Globus pallidus (tissue), 1 donor: Measurements from ENCODE around the gene OGFR.
"Not testable (repeated sequence)": the region's sequence is repeated elsewhere in the genome, so short reads cannot be mapped to it uniquely, and the experiment has no call there.

Experiments used
- DNase-seq: peaks from one replicate; pipeline ENCODE4 v3.0.0-alpha.2; 2015; ENCODE audit warnings: low spot score

Gene OGFR

DNA sequence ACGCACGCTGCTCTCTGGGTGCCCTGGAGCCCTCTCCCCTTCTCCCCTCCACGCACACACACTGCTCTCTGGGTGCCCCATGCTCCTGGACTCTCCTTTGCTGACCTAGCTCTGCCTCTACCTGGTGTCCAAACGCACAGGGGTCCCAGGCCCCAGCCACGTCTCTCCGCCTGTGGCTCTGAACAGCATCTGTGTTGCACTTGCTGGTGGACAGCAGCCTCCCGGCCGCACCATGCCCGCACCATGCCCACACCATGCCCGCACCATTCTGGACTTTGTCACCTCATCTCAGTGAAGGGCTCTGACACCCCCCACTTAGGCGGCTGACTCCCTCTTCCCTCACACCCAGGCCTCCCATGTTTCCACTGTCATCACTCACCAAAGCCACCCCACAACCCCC, 35.2 kb downstream of the OGFR start:
- no peak for DNase-seq

DNA sequence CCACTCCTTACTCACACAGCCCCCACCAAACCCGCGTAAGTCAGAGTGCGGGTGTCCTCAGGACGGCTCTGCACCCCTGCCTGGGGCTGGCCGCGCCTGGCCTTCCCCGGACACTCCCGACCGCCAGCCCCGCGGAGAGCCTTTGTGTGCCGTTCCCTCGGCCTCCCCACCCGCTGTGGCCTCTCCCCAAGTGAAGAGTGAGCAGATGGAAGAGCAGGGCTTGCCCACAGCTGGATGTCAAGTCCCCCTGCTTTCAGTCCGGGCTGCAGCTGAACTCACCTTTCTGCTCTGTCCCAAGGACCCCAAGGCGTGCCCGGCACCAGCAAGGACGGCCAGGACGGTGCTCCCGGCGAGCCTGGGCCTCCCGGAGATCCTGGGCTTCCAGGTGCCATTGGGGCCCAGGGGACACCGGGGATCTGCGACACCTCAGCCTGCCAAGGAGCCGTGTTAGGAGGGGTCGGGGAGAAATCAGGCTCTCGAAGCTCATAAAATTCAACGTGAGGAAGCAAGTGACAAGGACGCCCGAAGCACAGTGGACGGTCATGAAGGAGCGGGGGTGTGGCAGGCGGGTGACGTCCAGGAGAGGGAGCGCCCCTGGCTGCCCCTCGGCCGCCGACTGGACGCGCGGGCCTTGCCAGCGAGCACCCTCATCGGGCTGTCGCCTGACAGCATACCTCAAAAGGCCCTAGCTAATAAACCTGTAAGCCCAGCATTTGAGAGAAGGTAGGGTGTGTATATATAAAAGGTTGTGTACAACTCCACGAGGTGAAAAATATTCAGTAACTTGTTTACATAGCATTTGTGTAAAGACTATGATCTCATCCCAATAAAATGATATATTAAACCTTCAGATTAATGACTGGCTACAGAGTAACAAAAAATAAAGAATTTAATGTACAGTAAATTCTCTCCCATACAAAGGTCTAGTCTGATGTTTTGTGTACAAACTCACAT, 35.9 kb downstream of the OGFR start:
- no peak for DNase-seq

GRCh38 chr20:62841705-62842212, 37.1 kb downstream of the OGFR start:
- DNase-seq = no peak

- no peak for DNase-seq
These were observed 39.0 kb downstream of the OGFR start for GRCh38 chr20:62843656-62844055.

DNA sequence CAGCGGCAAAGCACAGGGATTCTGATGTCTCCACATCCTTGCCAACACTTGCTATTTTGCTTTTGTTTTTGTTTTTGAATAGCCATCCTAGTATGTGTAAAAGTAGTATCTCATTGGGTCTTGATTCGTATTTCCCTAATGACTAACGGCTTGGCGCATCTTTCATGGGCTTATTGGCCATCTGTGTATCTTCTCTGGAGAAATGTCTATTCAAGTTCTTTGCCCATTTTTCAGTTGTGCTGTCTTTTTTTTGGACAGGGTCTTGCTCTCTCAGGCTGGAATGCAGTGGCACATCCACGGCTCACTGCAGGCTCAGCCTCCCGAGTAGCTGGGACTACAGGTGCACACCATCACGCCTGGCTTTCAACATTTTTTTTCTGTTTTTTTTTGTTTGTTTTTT, 39.5 kb downstream of the OGFR start:
- DNase-seq = no peak

DNA sequence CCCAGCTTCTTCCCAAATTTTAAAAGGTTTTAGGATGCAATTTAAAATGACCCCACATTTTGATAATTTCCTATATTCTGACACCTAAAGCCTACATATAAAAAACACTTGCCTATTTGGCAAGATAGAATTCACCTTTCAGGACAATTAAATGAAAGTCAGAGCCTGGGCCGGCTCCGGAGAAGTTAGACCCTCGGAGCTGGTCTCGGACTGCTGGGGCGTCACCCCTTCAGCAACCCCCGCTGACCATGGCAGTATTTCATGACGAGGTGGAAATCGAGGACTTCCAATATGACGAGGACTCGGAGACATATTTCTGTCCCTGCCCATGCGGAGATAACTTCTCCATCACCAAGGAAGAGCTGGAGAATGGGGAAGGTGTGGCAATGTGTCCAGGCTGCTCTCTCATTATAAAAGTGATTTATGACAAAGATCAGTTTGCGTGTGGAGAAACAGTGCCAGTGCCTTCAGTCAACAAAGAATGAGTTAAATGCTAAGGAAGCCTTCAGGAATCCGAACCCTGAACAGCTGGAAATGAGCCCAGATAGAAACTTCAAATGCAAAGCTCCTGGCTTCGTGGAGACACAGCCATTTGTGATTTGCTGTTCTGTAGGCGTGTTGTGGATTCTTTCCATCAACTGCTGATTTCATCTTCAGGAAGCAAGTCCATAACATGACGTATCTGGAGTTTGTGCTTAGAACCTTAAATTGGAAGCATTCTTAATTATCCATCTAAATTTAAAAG, 41.0 kb downstream of the OGFR start:
- DNase-seq = no peak

GRCh38 chr20:62846166-62846890, 41.7 kb downstream of the OGFR start:
- DNase-seq = no peak

DNA sequence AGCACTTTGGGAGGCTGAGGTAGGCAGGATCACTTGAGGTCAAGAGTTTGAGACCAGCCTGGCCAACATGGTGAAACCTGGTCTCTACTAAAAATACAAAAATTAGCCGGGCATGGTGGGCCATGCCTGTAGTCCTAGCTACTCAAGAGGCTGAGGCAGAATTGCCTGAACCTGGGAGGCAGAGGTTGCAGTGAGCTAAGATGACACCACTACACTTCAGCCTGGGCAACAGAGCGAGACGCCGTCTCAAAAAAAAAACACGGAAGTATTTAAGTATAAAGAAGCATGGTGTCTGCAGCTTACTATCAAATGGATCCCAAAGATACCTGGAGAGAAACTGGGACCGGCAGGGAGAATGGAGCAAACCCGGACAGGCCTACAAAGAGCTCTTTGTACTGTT, 44.3 kb downstream of the OGFR start:
- not testable (repeated sequence) for DNase-seq

DNA sequence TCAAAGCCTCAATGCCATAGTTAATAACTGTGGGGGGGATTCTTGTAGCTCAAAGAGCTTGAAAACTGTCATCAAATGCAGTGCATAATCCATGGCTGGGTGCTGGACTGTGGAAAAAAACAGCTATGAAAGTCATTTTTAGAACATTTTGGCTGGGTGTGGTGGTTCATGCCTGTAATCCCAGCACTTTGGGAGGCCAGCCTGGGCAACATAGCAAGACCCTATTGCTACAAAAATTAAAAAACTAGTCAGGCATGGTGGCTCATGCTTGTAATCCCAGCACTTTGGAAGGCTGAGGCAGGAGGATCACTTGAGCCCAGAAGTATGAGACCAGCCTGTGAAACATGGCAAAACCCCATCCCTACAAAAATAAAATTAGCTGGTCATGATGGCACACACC, 44.8 kb downstream of the OGFR start:
- DNase-seq = no peak

GRCh38 chr20:62850333-62850974, 45.8 kb downstream of the OGFR start:
- DNase-seq = peak; percentile 92

DNA sequence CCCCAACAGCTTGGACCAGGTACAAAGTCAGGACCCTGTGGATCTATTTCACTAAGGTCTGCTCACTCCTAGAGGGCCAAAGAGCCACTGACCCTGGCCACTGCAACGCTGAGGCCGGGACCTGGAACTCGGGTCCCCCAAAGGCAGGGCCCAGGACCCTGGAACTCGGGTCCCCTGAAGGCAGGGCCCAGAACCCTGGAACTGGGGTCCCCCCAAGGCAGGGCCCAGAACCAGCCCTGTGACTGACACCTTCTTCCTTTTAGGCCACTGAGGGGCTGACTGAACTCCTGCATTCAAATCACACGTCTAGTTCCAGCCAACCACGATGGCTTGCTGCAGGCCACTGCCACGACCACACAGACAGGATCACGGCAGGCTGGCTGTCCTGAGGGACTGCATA, 47.6 kb downstream of the OGFR start:
- no peak for DNase-seq

GRCh38 chr20:62852841-62853240, 48.2 kb downstream of the OGFR start:
- no peak for DNase-seq

DNA sequence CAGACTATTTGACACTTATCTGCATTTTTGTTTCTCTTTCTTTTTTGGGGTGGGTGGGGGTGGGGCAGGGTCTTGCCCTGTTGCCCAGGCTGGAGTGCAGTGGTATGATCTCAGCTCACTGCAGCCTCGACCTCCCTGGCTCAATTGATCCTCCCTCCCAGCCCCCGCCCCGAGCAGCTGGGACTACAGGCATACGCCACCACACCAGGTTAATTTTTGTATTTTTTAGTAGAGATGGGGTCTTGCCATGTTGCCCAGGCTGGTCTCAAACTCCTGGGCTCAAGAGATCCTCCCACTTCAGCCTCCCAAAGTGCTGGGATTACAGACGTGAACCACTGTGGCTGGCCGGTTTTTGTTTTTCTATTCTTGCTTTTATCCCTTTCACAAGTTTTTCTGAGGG, 48.7 kb downstream of the OGFR start:
- DNase-seq = not testable (repeated sequence)

DNA sequence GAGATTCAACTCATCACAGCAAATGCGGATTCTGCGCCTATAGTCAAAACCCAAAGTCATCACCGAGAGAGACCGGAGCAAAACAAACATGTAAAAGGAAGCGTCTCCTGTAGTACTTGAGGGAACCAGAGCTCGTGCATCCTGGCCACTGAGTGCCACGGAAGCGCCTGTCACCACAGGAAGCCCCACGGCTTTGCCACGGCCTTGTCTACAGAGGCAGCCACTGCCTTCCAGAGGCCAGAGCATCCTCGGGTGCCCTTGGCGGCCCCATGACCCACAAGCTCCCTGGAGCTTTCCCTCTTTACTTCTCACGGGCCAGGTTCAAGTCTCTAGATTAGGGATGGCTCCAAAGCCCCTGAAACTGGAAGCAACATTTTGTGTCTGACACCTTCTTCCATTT, 49.5 kb downstream of the OGFR start:
- DNase-seq = no peak

DNA sequence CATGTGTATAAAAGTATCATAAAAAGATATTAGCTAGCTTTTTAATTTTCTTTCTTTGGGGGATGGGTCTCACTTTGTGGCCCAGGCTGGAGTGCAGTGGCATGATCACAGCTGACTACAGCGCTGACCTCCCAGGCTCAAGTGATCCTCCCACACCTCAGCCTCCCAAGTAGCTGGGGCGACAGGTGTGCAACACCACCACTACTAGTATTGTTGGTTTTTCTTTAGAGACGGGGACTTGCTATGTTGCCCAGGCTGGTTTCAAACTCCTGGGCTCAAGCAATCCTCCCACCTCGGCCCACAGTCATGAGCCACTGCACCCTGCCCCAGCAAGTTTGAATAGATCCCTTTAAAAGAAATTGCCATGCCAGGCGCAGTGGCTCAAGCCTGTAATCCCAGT, 50.5 kb downstream of the OGFR start:
- DNase-seq = no peak

- DNase-seq = no peak
These were observed 52.4 kb downstream of the OGFR start for GRCh38 chr20:62856931-62857619.

DNA sequence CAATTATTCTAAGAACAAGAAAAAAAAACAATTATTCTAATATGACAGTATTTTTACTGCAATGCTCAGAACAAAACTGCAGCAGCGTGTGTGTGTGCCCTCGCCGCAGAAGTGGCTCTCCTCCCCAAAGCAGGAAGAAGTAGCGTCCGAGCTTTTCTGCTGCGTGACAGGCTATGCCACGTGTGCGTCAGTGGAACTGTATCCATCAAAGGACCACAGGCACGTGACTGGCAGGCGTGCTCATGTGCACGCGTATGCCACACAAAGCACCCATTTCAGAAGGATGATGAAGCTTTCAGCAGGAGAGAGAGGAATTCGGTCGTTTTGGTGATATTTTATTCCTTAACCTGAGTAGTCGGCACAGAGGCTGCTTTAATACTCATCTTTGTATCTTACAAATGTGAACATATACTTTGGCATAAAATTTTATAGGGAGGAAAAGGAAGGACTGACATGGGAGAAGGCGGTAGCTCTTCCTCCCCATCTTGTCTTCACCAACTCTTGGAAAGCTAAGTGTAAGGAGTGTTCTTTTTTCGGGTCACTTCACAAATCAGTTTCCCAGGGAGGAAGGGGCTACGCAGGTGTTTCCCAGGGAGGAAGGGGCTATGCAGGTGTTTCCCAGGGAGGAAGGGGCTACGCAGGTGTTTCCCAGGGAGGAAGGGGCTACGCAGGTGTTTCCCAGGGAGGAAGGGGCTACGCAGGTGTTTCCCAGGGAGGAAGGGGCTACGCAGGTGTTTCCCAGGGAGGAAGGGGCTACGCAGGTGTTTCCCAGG, 53.6 kb downstream of the OGFR start:
- DNase-seq = peak; percentile 74

DNA sequence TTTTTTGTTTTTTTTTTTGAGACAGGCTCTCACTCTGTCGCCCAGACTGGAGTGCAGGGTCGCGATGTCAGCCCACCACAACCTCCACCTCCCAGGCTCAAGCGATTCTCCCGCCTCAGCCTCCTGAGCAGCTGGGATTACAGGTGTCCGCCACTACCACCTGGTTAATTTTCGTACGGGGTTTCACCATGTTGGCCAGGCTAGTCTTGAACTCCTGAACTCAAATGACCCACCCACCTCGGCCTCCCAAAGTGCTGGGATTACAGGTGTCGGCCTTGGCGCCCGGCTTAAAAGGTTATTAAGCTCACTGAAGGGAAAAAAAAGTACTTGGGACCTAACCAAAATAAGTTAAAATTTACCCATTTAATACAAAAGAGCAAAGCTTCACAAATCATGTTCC, 55.1 kb downstream of the OGFR start:
- DNase-seq = no peak

- DNase-seq = peak; percentile 83
These were observed 55.8 kb downstream of the OGFR start for GRCh38 chr20:62860391-62860923.
